GM18951 (cell line): Measurements from ENCODE around the gene ATRIP.

ENCODE experiments used
- POLR2A ChIP-seq: IDR thresholded peaks from 4 replicates; pipeline ENCODE4 v1.6.1; 2011; ENCODE audit warnings: mild to moderate bottlenecking; ENCODE audit not compliant: insufficient read length, insufficient read depth; ENCODE audit errors: extremely low read depth
- in situ Hi-C: fragments of 300-500 bp; cut with MboI; formaldehyde crosslinking; loops from one replicate; pipeline ENCODE4 v1.12.0; 2022; ENCODE audit warnings: low sequenced_read_pairs, mixed read lengths, inconsistent platforms; ENCODE audit not compliant: unreplicated experiment

The ATRIP gene

GRCh38 chr3:48413611-48414010 lies 32.9 kb upstream of the ATRIP start:
- in situ Hi-C loops, result no loop called here
- no peak for TF ChIP-seq POLR2A

GRCh38 chr3:48414376-48415250 lies 31.9 kb upstream of the ATRIP start:
- TF ChIP-seq POLR2A, result no peak
- in situ Hi-C loops, result no loop called here

GRCh38 chr3:48415251-48415953 lies 31.1 kb upstream of the ATRIP start:
- no peak for TF ChIP-seq POLR2A
- in situ Hi-C loops, result no loop called here

GRCh38 chr3:48416091-48416505 lies 30.4 kb upstream of the ATRIP start:
- in situ Hi-C loops, result no loop called here
- TF ChIP-seq POLR2A, result no peak

- TF ChIP-seq POLR2A, result no peak
- in situ Hi-C loops, result no loop called here
Measured at GRCh38 chr3:48416546-48416945, 30.0 kb upstream of the ATRIP start.

- no peak for TF ChIP-seq POLR2A
- in situ Hi-C loops, result no loop called here
Measured at GRCh38 chr3:48417529-48418108, 28.9 kb upstream of the ATRIP start.

GRCh38 chr3:48418140-48418539 lies 28.4 kb upstream of the ATRIP start:
- TF ChIP-seq POLR2A, result no peak
- in situ Hi-C loops, result no loop called here

- in situ Hi-C loops, result no loop called here
- TF ChIP-seq POLR2A, result no peak
Measured at GRCh38 chr3:48418651-48419050, 27.9 kb upstream of the ATRIP start.

GRCh38 chr3:48419149-48419548 lies 27.4 kb upstream of the ATRIP start:
- in situ Hi-C loops, result no loop called here

GRCh38 chr3:48419597-48419996 lies 26.9 kb upstream of the ATRIP start:
- in situ Hi-C loops, result no loop called here
- TF ChIP-seq POLR2A, result no peak

More at GRCh38 chr3:48419149-48419548, 27.4 kb upstream of the ATRIP start:
- TF ChIP-seq POLR2A, result no peak

- in situ Hi-C loops, result no loop called here
- TF ChIP-seq POLR2A, result no peak
Measured at GRCh38 chr3:48420561-48420960, 26.0 kb upstream of the ATRIP start.

GRCh38 chr3:48422272-48422671 lies 24.3 kb upstream of the ATRIP start:
- TF ChIP-seq POLR2A, result no peak
- in situ Hi-C loops, result no loop called here

GRCh38 chr3:48422681-48423080 lies 23.9 kb upstream of the ATRIP start:
- in situ Hi-C loops, result no loop called here
- no peak for TF ChIP-seq POLR2A
